Measurements from ENCODE around the gene CLEC1A.

DNA sequence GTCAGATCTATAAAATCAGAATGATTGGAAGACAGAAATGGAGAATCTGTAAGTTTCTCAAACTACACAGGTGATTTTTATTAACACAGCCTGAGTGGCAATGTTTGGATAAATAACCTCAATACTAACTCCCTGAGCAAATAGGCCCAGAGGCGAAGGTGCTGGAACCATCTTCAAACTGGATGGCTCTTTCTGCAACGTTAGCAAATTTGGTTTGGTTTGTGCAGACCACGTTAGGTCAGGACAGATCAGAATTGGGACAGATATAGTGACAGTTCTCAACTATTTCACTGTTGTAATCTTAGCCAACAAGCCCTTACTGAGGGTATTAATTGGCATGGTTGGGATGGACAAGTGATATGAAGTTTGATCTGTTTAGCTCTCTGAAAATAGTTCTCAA, 77.4 kb downstream of the CLEC1A start:
- TF ChIP-seq, protein P1, sequence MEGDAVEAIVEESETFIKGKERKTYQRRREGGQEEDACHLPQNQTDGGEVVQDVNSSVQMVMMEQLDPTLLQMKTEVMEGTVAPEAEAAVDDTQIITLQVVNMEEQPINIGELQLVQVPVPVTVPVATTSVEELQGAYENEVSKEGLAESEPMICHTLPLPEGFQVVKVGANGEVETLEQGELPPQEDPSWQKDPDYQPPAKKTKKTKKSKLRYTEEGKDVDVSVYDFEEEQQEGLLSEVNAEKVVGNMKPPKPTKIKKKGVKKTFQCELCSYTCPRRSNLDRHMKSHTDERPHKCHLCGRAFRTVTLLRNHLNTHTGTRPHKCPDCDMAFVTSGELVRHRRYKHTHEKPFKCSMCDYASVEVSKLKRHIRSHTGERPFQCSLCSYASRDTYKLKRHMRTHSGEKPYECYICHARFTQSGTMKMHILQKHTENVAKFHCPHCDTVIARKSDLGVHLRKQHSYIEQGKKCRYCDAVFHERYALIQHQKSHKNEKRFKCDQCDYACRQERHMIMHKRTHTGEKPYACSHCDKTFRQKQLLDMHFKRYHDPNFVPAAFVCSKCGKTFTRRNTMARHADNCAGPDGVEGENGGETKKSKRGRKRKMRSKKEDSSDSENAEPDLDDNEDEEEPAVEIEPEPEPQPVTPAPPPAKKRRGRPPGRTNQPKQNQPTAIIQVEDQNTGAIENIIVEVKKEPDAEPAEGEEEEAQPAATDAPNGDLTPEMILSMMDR (IDR thresholded peaks at IDR 0.05) = no peak
- no peak for TF ChIP-seq POLR2A (IDR thresholded peaks at IDR 0.05)
